Sigmoid colon (tissue), 4 donors: Measurements from ENCODE around the gene KDM3B.

Experiments used
- CTCF ChIP-seq, 4 experiments: fragments of 450-650 bp in 3 of 4; fragments of 200-600 bp in 1 of 4; IDR thresholded peaks; one replicate each; pipeline ENCODE4 v1.5.1; 2016 to 2019; ENCODE audit warnings: antibody characterized with exemption in 4 of 4, mild to moderate bottlenecking in 3 of 4, moderate library complexity in 2 of 4
- EP300 ChIP-seq, 4 donors: sonication (generic); formaldehyde crosslinking; IDR thresholded peaks; one replicate each; pipeline ENCODE4 v1.6.1; 2017; ENCODE audit warnings: antibody characterized with exemption in 4 of 4
- POLR2A ChIP-seq, 2 donors: fragments of 450-650 bp; IDR thresholded peaks; one replicate each; pipeline ENCODE4 v1.6.1; 2016; ENCODE audit warnings: antibody characterized with exemption in 2 of 2, mild to moderate bottlenecking in 2 of 2, moderate library complexity in 2 of 2
- POLR2AphosphoS5 ChIP-seq, 4 donors: sonication (generic); formaldehyde crosslinking; IDR thresholded peaks; one replicate each; pipeline ENCODE4 v1.6.1; 2017; ENCODE audit warnings: antibody characterized with exemption in 4 of 4

GRCh38 chr5:138444078-138444773, 91.7 kb downstream of the KDM3B start:
- TF ChIP-seq CTCF (IDR thresholded peaks at IDR 0.05) (no peak), POLR2A (IDR thresholded peaks at IDR 0.05) (no peak), EP300 (IDR thresholded peaks at IDR 0.05) (no peak), POLR2AphosphoS5 (IDR thresholded peaks at IDR 0.05) (no peak)
